HEK293 (cell line): Measurements from ENCODE around the gene CDCA3.
A peak's percentile ranks its signal among the peaks of the same experiment; 100 is the strongest.

Experiments used
- BCL11B ChIP-seq: fragments of 450-650 bp; formaldehyde crosslinking; IDR thresholded peaks from 2 replicates; pipeline ENCODE4 v1.5.1; 2016; ENCODE audit warnings: low read depth, missing biosample characterization, missing genetic modification characterization
- FEZF1 ChIP-seq: fragments of 450-650 bp; formaldehyde crosslinking; IDR thresholded peaks from 2 replicates; pipeline ENCODE4 v1.5.1; 2016; ENCODE audit warnings: missing biosample characterization, missing genetic modification characterization
- HIC1 ChIP-seq: fragments of 450-650 bp; formaldehyde crosslinking; IDR thresholded peaks from 2 replicates; pipeline ENCODE4 v1.5.1; 2016; ENCODE audit warnings: missing biosample characterization, missing genetic modification characterization
- KLF7 ChIP-seq: fragments of 450-650 bp; formaldehyde crosslinking; IDR thresholded peaks from 2 replicates; pipeline ENCODE4 v1.5.1; 2016; ENCODE audit warnings: missing biosample characterization, missing genetic modification characterization, borderline replicate concordance
- PATZ1 ChIP-seq: fragments of 450-650 bp; formaldehyde crosslinking; IDR thresholded peaks from 2 replicates; pipeline ENCODE4 v1.5.1; 2016; ENCODE audit warnings: missing biosample characterization, missing genetic modification characterization
- PRDM1 ChIP-seq: fragments of 450-650 bp; formaldehyde crosslinking; IDR thresholded peaks from 2 replicates; pipeline ENCODE4; 2016; ENCODE audit warnings: missing biosample characterization, missing genetic modification characterization
- REST ChIP-seq: fragments of 450-650 bp; formaldehyde crosslinking; IDR thresholded peaks from 2 replicates; pipeline ENCODE4 v1.5.1; 2016; ENCODE audit warnings: missing biosample characterization, missing genetic modification characterization
- SP3 ChIP-seq: fragments of 450-650 bp; formaldehyde crosslinking; IDR thresholded peaks from 2 replicates; pipeline ENCODE4 v1.5.1; 2016; ENCODE audit warnings: missing biosample characterization, missing genetic modification characterization
- TCF7L2 ChIP-seq: IDR thresholded peaks from 2 replicates; pipeline ENCODE4 v1.6.1; 2011; ENCODE audit warnings: low read depth, mild to moderate bottlenecking, inconsistent platforms, low read length, moderate library complexity, borderline replicate concordance
- TRIM28 ChIP-seq: IDR thresholded peaks from 2 replicates; pipeline ENCODE4 v1.6.1; 2011; ENCODE audit warnings: low read length, control low read depth, borderline replicate concordance
- ZBTB10 ChIP-seq: fragments of 450-650 bp; formaldehyde crosslinking; IDR thresholded peaks from 2 replicates; pipeline ENCODE4 v1.5.1; 2016; ENCODE audit warnings: missing biosample characterization, missing genetic modification characterization
- ZBTB21 ChIP-seq: fragments of 450-650 bp; formaldehyde crosslinking; IDR thresholded peaks from 2 replicates; pipeline ENCODE4 v1.5.1; 2017; ENCODE audit warnings: missing biosample characterization, missing genetic modification characterization
- ZEB2 ChIP-seq: fragments of 450-650 bp; formaldehyde crosslinking; IDR thresholded peaks from 2 replicates; pipeline ENCODE4 v1.5.1; 2016; ENCODE audit warnings: missing biosample characterization, missing genetic modification characterization
- ZNF10 ChIP-seq: fragments of 450-650 bp; formaldehyde crosslinking; IDR thresholded peaks from 2 replicates; pipeline ENCODE4 v1.5.1; 2017; ENCODE audit warnings: missing biosample characterization, missing genetic modification characterization
- ZNF114 ChIP-seq: fragments of 450-650 bp; formaldehyde crosslinking; IDR thresholded peaks from 2 replicates; pipeline ENCODE4 v1.5.0; 2017; ENCODE audit warnings: missing biosample characterization, missing genetic modification characterization
- ZNF146 ChIP-seq: fragments of 450-650 bp; formaldehyde crosslinking; IDR thresholded peaks from 2 replicates; pipeline ENCODE4 v1.5.1; 2016; ENCODE audit warnings: missing biosample characterization, missing genetic modification characterization
- ZNF211 ChIP-seq: fragments of 450-650 bp; formaldehyde crosslinking; IDR thresholded peaks from 2 replicates; pipeline ENCODE4 v1.5.1; 2016; ENCODE audit warnings: low read depth, missing biosample characterization, missing genetic modification characterization
- ZNF398 ChIP-seq: fragments of 450-650 bp; formaldehyde crosslinking; IDR thresholded peaks from 2 replicates; pipeline ENCODE4 v1.5.1; 2017; ENCODE audit warnings: missing biosample characterization, missing genetic modification characterization
- ZNF501 ChIP-seq: fragments of 450-650 bp; formaldehyde crosslinking; IDR thresholded peaks from 2 replicates; pipeline ENCODE4 v1.5.1; 2016; ENCODE audit warnings: missing biosample characterization, missing genetic modification characterization
- ZNF514 ChIP-seq: fragments of 450-650 bp; formaldehyde crosslinking; IDR thresholded peaks from 2 replicates; pipeline ENCODE4 v1.5.1; 2016; ENCODE audit warnings: missing biosample characterization, missing genetic modification characterization
- ZNF585B ChIP-seq: fragments of 450-650 bp; formaldehyde crosslinking; IDR thresholded peaks from 2 replicates; pipeline ENCODE4 v1.5.1; 2016; ENCODE audit warnings: missing biosample characterization, missing genetic modification characterization
- ZNF629 ChIP-seq: fragments of 450-650 bp; formaldehyde crosslinking; IDR thresholded peaks from 2 replicates; pipeline ENCODE4 v1.5.1; 2017; ENCODE audit warnings: missing biosample characterization, missing genetic modification characterization
- ZNF658 ChIP-seq: fragments of 450-650 bp; formaldehyde crosslinking; IDR thresholded peaks from 2 replicates; pipeline ENCODE4; 2016; ENCODE audit warnings: missing biosample characterization, missing genetic modification characterization
- ZNF776 ChIP-seq: fragments of 450-650 bp; formaldehyde crosslinking; IDR thresholded peaks from 2 replicates; pipeline ENCODE4 v1.5.0; 2017; ENCODE audit warnings: missing biosample characterization, missing genetic modification characterization, borderline replicate concordance
- ZNF791 ChIP-seq: fragments of 450-650 bp; formaldehyde crosslinking; IDR thresholded peaks from 2 replicates; pipeline ENCODE4 v1.5.1; 2016; ENCODE audit warnings: missing biosample characterization, missing genetic modification characterization
- ZNF837 ChIP-seq: fragments of 450-650 bp; formaldehyde crosslinking; IDR thresholded peaks from 2 replicates; pipeline ENCODE4 v1.5.1; 2016; ENCODE audit warnings: missing biosample characterization, missing genetic modification characterization

Gene CDCA3

GRCh38 chr12:6827982-6828780 lies 22.9 kb downstream of the CDCA3 start, which contains the start of gene P3H3 (continued):
- TF ChIP-seq ZNF10 (tag by site-specific recombination) = no peak; the same call in 1 of the 2 replicates
- peak; percentile 50; the same call in 1 of the 2 replicates for TF ChIP-seq REST (tag by site-specific recombination)
- peak; percentile 65 for TF ChIP-seq ZEB2 (tag by site-specific recombination)
- no peak for TF ChIP-seq ZNF776 (tag by site-specific recombination)
- TF ChIP-seq ZNF501 = peak; percentile 66; the same call in 1 of the 2 replicates
- no peak for TF ChIP-seq ZNF658 (tag by site-specific recombination)
- no peak for TF ChIP-seq ZNF514
- no peak for TF ChIP-seq ZNF585B (tag by site-specific recombination)
- TF ChIP-seq FEZF1 = no peak
- peak; percentile 95 for TF ChIP-seq ZBTB10 (tag by site-specific recombination)
- TF ChIP-seq ZNF629 = peak; percentile 71; the same call in 1 of the 2 replicates
- peak; percentile 100 for TF ChIP-seq ZNF398 (tag by site-specific recombination)
- TF ChIP-seq ZNF211 (tag by site-specific recombination) = no peak
- TF ChIP-seq PRDM1 (tag by site-specific recombination) = peak; percentile 55
- peak; percentile 75 for TF ChIP-seq SP3 (tag by site-specific recombination)
- no peak for TF ChIP-seq TRIM28
- TF ChIP-seq HIC1 = peak; percentile 93
- peak; percentile 97 for TF ChIP-seq PATZ1
- no peak for TF ChIP-seq TCF7L2
- TF ChIP-seq ZNF114 = no peak
- TF ChIP-seq ZNF837 (tag by site-specific recombination) = no peak
- no peak; the same call in 1 of the 2 replicates for TF ChIP-seq KLF7
- TF ChIP-seq ZNF146 = no peak
- TF ChIP-seq ZBTB21 (tag by site-specific recombination) = peak; percentile 69
- peak; percentile 74; the same call in 1 of the 2 replicates for TF ChIP-seq BCL11B (tag by site-specific recombination)
- TF ChIP-seq ZNF791 (tag by site-specific recombination) = no peak
